ENCODE measurements around the gene ZPR1. TPM values are rescaled to one million over a fixed set of nuclear protein-coding genes. Genes with fewer than 3 reads are reported as not detected.

ZPR1 gene
- total RNA-seq, 4 donors from 2014 or later, result 18.1 to 45.9 (median 39.2) TPM

- H3K27ac ChIP-seq, result no peak overlapping the region
- no peak overlapping the region for H3K4me3 ChIP-seq
- H3K36me3 ChIP-seq, result peaks cover 0 to 19% of the 10 kb centered on the region in 2 donors
- H3K4me1 ChIP-seq, result peaks cover 0 to 7% (median 0%) of the 10 kb centered on the region in 3 donors
- H3K27me3 ChIP-seq, result no peaks in the 10 kb centered on the region
- TF ChIP-seq POLR2AphosphoS5 (IDR thresholded peaks at IDR 0.05) (no peak), EP300 (IDR thresholded peaks at IDR 0.05) (no peak)
- 75 to 86% methylated on average over 6 of the region's 6 CpGs for WGBS, 2 donors (ENCODE audit: low coverage in 1 of 2)
- H3K9me3 ChIP-seq, result no peaks in the 10 kb centered on the region
- no peak for ATAC-seq
These were observed 45.7 kb downstream of the ZPR1 start for GRCh38 chr11:116742104-116742503.

- no peak for TF ChIP-seq CTCF (IDR thresholded peaks at IDR 0.05)
- TF ChIP-seq EP300 (IDR thresholded peaks at IDR 0.05), result no peak
- TF ChIP-seq POLR2A (IDR thresholded peaks at IDR 0.05), result no peak
- TF ChIP-seq POLR2AphosphoS5 (IDR thresholded peaks at IDR 0.05), result no peak
- H3K27ac ChIP-seq, result no peak overlapping the region
- H3K4me1 ChIP-seq, result peaks cover 0 to 7% (median 0%) of the 10 kb centered on the region in 3 donors
- no peaks in the 10 kb centered on the region for H3K27me3 ChIP-seq
- H3K36me3 ChIP-seq, result peaks cover 0 to 5% of the 10 kb centered on the region in 2 donors
- WGBS, 2 donors (ENCODE audit: low coverage in 1 of 2), result 40 to 57% methylated on average over 1 to 2 of the region's 4 CpGs
- no peak overlapping the region for H3K4me3 ChIP-seq
- H3K9me3 ChIP-seq, result no peaks in the 10 kb centered on the region
- no peak for ATAC-seq
These were observed 47.1 kb downstream of the ZPR1 start for GRCh38 chr11:116740741-116741140.

GRCh38 chr11:116738975-116739374 is 48.8 kb downstream of the ZPR1 start:
- Histone ChIP-seq H3K36me3 (no peaks in the 10 kb centered on the region), H3K27ac (no peak overlapping the region), H3K27me3 (no peaks in the 10 kb centered on the region), H3K4me1 (peaks cover 0 to 7% (median 0%) of the 10 kb centered on the region in 3 donors), H3K4me3 (no peak overlapping the region), H3K9me3 (no peaks in the 10 kb centered on the region)
- TF ChIP-seq EP300 (IDR thresholded peaks at IDR 0.05), result no peak
- TF ChIP-seq CTCF (IDR thresholded peaks at IDR 0.05), result no peak
- no peak for TF ChIP-seq POLR2A (IDR thresholded peaks at IDR 0.05)
- no peak for TF ChIP-seq POLR2AphosphoS5 (IDR thresholded peaks at IDR 0.05)
- no peak for ATAC-seq
- WGBS, 2 donors (ENCODE audit: low coverage in 1 of 2), result 86 to 91% methylated on average over 1 to 2 of the region's 2 CpGs

DNA sequence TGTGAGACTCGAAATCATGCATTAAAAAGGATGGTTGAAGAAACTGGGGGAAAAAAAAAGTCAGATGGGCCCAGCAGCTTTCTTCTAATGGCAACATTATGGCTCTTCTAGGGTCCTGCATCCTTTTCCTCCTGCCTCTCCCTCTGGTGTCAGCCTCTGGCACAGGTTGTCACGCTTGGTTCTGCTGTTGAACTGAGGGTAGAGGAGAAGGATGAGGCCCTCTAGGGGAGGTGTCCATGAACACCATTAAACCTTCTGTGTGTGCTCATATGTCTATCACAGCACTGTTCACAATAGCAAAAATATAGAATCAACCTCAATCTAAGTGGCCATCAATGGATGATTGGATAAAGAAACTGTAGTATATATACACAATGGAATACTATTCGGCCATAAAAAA is 51.1 kb downstream of the ZPR1 start:
- Histone ChIP-seq H3K4me3 (no peak overlapping the region), H3K36me3 (no peaks in the 10 kb centered on the region), H3K9me3 (no peaks in the 10 kb centered on the region), H3K4me1 (no peaks in the 10 kb centered on the region), H3K27me3 (peaks cover 8% of the 10 kb centered on the region), H3K27ac (no peak overlapping the region)
- WGBS, 2 donors (ENCODE audit: low coverage in 1 of 2), result 88 to 92% methylated on average over 3 of the region's 3 CpGs
- ATAC-seq, result no peak
- no peak for TF ChIP-seq POLR2A (IDR thresholded peaks at IDR 0.05)
- TF ChIP-seq POLR2AphosphoS5 (IDR thresholded peaks at IDR 0.05), result no peak
- TF ChIP-seq EP300 (IDR thresholded peaks at IDR 0.05), result no peak
- TF ChIP-seq CTCF (IDR thresholded peaks at IDR 0.05), result no peak

DNA sequence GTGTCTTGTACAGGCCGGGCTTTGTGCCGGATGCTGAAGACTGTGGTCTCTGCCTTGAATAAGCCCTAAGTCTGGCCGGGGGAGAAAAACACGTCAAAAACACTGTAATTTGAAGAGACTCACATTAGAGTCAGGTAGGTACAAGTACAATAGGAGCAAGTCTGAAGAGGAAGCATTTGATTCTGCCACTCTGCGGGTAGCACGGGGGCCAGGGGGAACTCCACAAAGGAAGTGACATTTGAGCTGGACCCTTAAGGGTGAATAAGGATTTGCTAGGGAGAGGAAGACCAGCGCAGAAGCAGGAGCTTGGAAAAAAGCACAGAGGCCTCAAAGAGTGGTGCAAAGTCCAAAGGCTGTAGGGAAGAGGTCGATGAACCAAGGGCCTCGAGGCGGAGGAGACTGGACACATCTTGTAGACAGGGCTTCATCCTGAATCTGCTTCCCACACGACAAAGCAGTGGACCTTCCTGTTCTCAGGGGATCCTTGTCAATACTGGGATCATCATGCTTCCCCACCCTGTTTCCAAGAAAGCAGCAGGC is 53.8 kb downstream of the ZPR1 start:
- ATAC-seq, result no peak
- Histone ChIP-seq H3K9me3 (no peaks in the 10 kb centered on the region), H3K36me3 (no peaks in the 10 kb centered on the region), H3K27ac (no peak overlapping the region), H3K4me3 (no peak overlapping the region), H3K4me1 (peaks cover 0 to 11% (median 0%) of the 10 kb centered on the region in 3 donors), H3K27me3 (peaks cover 34% of the 10 kb centered on the region)
- TF ChIP-seq EP300 (IDR thresholded peaks at IDR 0.05), result no peak
- TF ChIP-seq POLR2AphosphoS5 (IDR thresholded peaks at IDR 0.05), result no peak
- no peak for TF ChIP-seq CTCF (IDR thresholded peaks at IDR 0.05)
- TF ChIP-seq POLR2A (IDR thresholded peaks at IDR 0.05), result no peak
- WGBS, 2 donors (ENCODE audit: low coverage in 1 of 2), result 70 to 77% methylated on average over 6 of the region's 11 CpGs
